ENCODE measurements around the gene RIMBP3C. TPM values are rescaled to one million over a fixed set of nuclear protein-coding genes. Genes with fewer than 3 reads are reported as not detected.
"Not testable (repeated sequence)": the region's sequence is repeated elsewhere in the genome, so short reads cannot be mapped to it uniquely, and the experiment has no call there.

The RIMBP3C gene
- total RNA-seq, 1 donor from 2014 or later, result 0.31 TPM

- TF ChIP-seq, protein P1, sequence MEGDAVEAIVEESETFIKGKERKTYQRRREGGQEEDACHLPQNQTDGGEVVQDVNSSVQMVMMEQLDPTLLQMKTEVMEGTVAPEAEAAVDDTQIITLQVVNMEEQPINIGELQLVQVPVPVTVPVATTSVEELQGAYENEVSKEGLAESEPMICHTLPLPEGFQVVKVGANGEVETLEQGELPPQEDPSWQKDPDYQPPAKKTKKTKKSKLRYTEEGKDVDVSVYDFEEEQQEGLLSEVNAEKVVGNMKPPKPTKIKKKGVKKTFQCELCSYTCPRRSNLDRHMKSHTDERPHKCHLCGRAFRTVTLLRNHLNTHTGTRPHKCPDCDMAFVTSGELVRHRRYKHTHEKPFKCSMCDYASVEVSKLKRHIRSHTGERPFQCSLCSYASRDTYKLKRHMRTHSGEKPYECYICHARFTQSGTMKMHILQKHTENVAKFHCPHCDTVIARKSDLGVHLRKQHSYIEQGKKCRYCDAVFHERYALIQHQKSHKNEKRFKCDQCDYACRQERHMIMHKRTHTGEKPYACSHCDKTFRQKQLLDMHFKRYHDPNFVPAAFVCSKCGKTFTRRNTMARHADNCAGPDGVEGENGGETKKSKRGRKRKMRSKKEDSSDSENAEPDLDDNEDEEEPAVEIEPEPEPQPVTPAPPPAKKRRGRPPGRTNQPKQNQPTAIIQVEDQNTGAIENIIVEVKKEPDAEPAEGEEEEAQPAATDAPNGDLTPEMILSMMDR (IDR thresholded peaks at IDR 0.05; ENCODE audit: unreplicated experiment), result no peak
- peak overlapping the region; percentile 94 for H3K4me3 Mint-ChIP-seq
- no peaks in the 10 kb centered on the region for H3K9me3 Mint-ChIP-seq
- DNase-seq (ENCODE audit: low spot score in 2 of 2, unreplicated experiment in 2 of 2), result peak in 1 of 2 experiments; percentile 43
- peak overlapping the region; percentile 98 for H3K27ac Mint-ChIP-seq
- peaks cover 4% of the 10 kb centered on the region for H3K36me3 Mint-ChIP-seq
- H3K27me3 Mint-ChIP-seq (ENCODE audit: low read depth), result no peaks in the 10 kb centered on the region
- H3K4me1 Mint-ChIP-seq, result peaks cover 33% of the 10 kb centered on the region
Observed at GRCh38 chr22:21568347-21569075, 17.2 kb upstream of the RIMBP3C start.

DNA sequence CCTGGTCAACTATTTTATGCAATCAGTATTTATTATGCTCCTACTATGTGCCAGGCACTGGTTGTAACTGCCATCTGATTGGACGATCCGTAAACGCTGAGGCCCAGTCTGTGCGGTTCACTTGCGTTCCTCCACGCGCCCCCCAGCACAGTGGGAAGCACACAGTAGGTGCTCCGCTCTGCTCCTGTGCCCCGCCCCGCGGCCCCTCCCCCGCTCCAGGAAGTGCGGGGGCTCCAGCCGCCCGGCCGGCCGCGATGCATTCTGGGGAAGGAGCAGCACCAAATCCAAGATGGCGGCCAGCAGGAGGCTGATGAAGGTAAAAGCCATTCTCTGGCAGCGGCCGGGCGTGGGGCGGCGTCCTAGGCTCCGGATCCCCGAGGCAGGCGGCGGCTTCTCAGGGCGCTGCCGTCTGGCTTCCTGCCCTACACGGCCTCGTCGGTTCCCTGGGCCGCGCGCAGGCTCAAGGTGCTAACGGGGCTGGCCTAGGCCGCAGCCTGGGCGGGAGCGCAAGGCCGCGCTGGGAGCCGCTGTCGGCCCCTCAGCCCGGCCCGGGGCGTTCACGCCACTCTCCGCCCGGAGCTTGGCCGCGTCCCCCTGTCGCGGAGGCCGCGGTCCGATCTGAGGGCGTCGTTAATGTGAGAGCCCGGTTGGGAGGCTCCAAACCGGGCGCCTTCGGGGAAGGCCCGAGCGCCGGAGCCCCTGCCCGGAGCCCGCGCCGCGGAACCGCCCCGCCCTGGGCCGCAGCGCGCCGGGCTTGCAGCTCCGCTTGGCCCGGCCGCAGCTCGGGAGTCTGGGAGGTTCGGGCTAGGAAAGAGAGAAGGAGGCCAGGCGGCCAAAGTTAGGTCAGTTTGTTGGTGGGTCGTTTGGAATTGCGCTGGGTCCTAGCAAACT lies 16.4 kb upstream of the RIMBP3C start, which contains the start of gene UBE2L3:
TSS of gene UBE2L3 (plus strand) at position 259 of the 891 bp plus-strand sequence. CDS start at position 290, 31 bp downstream.
- TF ChIP-seq, protein P1 (IDR thresholded peaks at IDR 0.05; ENCODE audit: unreplicated experiment), result no peak
- Mint-ChIP-seq H3K36me3 (peaks cover 4% of the 10 kb centered on the region), H3K9me3 (no peaks in the 10 kb centered on the region), H3K27ac (peak within 1 kb of the TSS; percentile 98), H3K4me1 (peaks cover 26% of the 10 kb centered on the region), H3K27me3 (ENCODE audit: low read depth) (no peaks in the 10 kb centered on the region), H3K4me3 (peak within 1 kb of the TSS; percentile 94)
- DNase-seq (ENCODE audit: low spot score in 2 of 2, unreplicated experiment in 2 of 2), result peak; percentile 81 to 85

GRCh38 chr22:21564411-21564810 lies 13.2 kb upstream of the RIMBP3C start:
- no peaks in the 10 kb centered on the region for H3K36me3 Mint-ChIP-seq

GRCh38 chr22:21563912-21564311 lies 12.7 kb upstream of the RIMBP3C start:
- H3K4me3 Mint-ChIP-seq, result no peak overlapping the region
- H3K4me1 Mint-ChIP-seq, result peaks cover 5% of the 10 kb centered on the region
- H3K36me3 Mint-ChIP-seq, result no peaks in the 10 kb centered on the region

More at GRCh38 chr22:21564411-21564810, 13.2 kb upstream of the RIMBP3C start:
- Mint-ChIP-seq H3K4me1 (peaks cover 8% of the 10 kb centered on the region), H3K9me3 (no peaks in the 10 kb centered on the region), H3K27me3 (ENCODE audit: low read depth) (no peaks in the 10 kb centered on the region), H3K4me3 (no peak overlapping the region), H3K27ac (no peak overlapping the region)
- TF ChIP-seq, protein P1 (IDR thresholded peaks at IDR 0.05; ENCODE audit: unreplicated experiment), result no peak
- DNase-seq (ENCODE audit: low spot score in 2 of 2, unreplicated experiment in 2 of 2), result no peak

GRCh38 chr22:21560657-21561056 lies 9.4 kb upstream of the RIMBP3C start:
- H3K27me3 Mint-ChIP-seq (ENCODE audit: low read depth); DNase-seq (ENCODE audit: low spot score in 2 of 2, unreplicated experiment in 2 of 2); H3K4me3 Mint-ChIP-seq; H3K36me3 Mint-ChIP-seq; H3K9me3 Mint-ChIP-seq; H3K27ac Mint-ChIP-seq; H3K4me1 Mint-ChIP-seq: not testable (repeated sequence)

More at GRCh38 chr22:21563912-21564311, 12.7 kb upstream of the RIMBP3C start:
- H3K27me3 Mint-ChIP-seq (ENCODE audit: low read depth), result no peaks in the 10 kb centered on the region
- TF ChIP-seq, protein P1 (IDR thresholded peaks at IDR 0.05; ENCODE audit: unreplicated experiment), result no peak
- no peak for DNase-seq (ENCODE audit: low spot score in 2 of 2, unreplicated experiment in 2 of 2)
- no peaks in the 10 kb centered on the region for H3K9me3 Mint-ChIP-seq
- H3K27ac Mint-ChIP-seq, result no peak overlapping the region

GRCh38 chr22:21559345-21560125 lies 8.3 kb upstream of the RIMBP3C start:
- not testable (repeated sequence) for H3K36me3 Mint-ChIP-seq; DNase-seq (ENCODE audit: low spot score in 2 of 2, unreplicated experiment in 2 of 2); H3K4me3 Mint-ChIP-seq

DNA sequence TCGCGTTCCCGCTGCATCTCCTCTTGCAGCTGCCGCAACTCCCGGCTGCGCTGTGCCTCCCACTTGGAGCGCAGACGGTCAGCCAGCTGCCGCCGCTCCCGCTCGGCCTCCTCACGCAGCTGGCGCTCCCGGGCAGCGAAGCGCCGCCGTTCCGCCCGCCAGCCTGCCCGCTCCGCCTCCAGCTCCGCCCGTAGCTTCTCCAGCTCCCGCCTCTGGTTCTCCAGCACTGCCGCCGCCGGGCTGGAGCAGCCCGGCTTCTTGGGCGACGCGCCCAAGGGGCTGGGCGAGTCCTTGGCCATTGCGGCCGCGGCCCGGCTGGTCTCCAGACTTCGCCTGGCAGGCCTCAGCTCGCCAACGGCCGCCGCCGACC lies 598 bp downstream of the RIMBP3C start:
- H3K27me3 Mint-ChIP-seq (ENCODE audit: low read depth); H3K4me3 Mint-ChIP-seq: not testable (repeated sequence)

More at GRCh38 chr22:21559345-21560125, 8.3 kb upstream of the RIMBP3C start:
- H3K4me1 Mint-ChIP-seq; H3K27ac Mint-ChIP-seq; H3K9me3 Mint-ChIP-seq; H3K27me3 Mint-ChIP-seq (ENCODE audit: low read depth): not testable (repeated sequence)

GRCh38 chr22:21550008-21550677 lies 1.1 kb downstream of the RIMBP3C start:
- not testable (repeated sequence) for H3K27me3 Mint-ChIP-seq (ENCODE audit: low read depth); DNase-seq (ENCODE audit: low spot score in 2 of 2, unreplicated experiment in 2 of 2); H3K9me3 Mint-ChIP-seq

More for the DNA sequence above, 598 bp downstream of the RIMBP3C start:
- not testable (repeated sequence) for H3K27ac Mint-ChIP-seq; H3K4me1 Mint-ChIP-seq; H3K36me3 Mint-ChIP-seq; DNase-seq (ENCODE audit: low spot score in 2 of 2, unreplicated experiment in 2 of 2); H3K9me3 Mint-ChIP-seq

More at GRCh38 chr22:21550008-21550677, 1.1 kb downstream of the RIMBP3C start:
- H3K36me3 Mint-ChIP-seq, H3K27ac Mint-ChIP-seq, H3K4me1 Mint-ChIP-seq, H3K4me3 Mint-ChIP-seq: not testable (repeated sequence)
